D341Med (cell line): ENCODE data around the gene HCAR2.
A peak's percentile ranks its signal among the peaks of the same experiment; 100 is the strongest.
"Not testable (repeated sequence)": the region's sequence is repeated elsewhere in the genome, so short reads cannot be mapped to it uniquely, and the experiment has no call there.

ENCODE experiments used
- DNase-seq: peaks from one replicate; pipeline ENCODE4 v3.0.0; 2012; ENCODE audit warnings: low spot score

Gene HCAR2

GRCh38 chr12:122702890-122703611 is at the start of gene HCAR2:
Gene HCAR2 (minus strand): TSS chr12:122703357. CDS start chr12:122703283, 74 bp downstream.
- DNase-seq, result not testable (repeated sequence)

GRCh38 chr12:122752464-122753318 is 49.5 kb upstream of the HCAR2 start, which contains the start of gene DENR:
Gene DENR (plus strand): TSS chr12:122752824. CDS start chr12:122753702, 878 bp downstream.
- peak; percentile 99 for DNase-seq

- DNase-seq, result not testable (repeated sequence)
Observed at GRCh38 chr12:122750781-122751515, 47.8 kb upstream of the HCAR2 start.

- DNase-seq, result no peak
Observed at GRCh38 chr12:122749569-122750332, 46.6 kb upstream of the HCAR2 start.

- no peak for DNase-seq
Observed at GRCh38 chr12:122747224-122748135, 44.3 kb upstream of the HCAR2 start.

- DNase-seq, result no peak
Observed at GRCh38 chr12:122743895-122744525, 40.9 kb upstream of the HCAR2 start.

- no peak for DNase-seq
Observed at GRCh38 chr12:122740351-122740750, 37.2 kb upstream of the HCAR2 start.

- no peak for DNase-seq
Observed at GRCh38 chr12:122738571-122738970, 35.4 kb upstream of the HCAR2 start.

- no peak for DNase-seq
Observed at GRCh38 chr12:122732611-122733010, 29.5 kb upstream of the HCAR2 start.

GRCh38 chr12:122732170-122732569 is 29.0 kb upstream of the HCAR2 start:
- no peak for DNase-seq

- no peak for DNase-seq
Observed at GRCh38 chr12:122730215-122731014, 27.3 kb upstream of the HCAR2 start, which contains the start of gene HCAR1. Gene HCAR1 (minus strand): TSS chr12:122730844. CDS start chr12:122730339, 505 bp downstream.

GRCh38 chr12:122729583-122730214 is 26.5 kb upstream of the HCAR2 start:
- DNase-seq, result no peak

GRCh38 chr12:122726080-122726558 is 23.0 kb upstream of the HCAR2 start:
- DNase-seq, result no peak

- no peak for DNase-seq
Observed at GRCh38 chr12:122725452-122726079, 22.4 kb upstream of the HCAR2 start.

- no peak for DNase-seq
Observed at GRCh38 chr12:122724641-122725243, 21.6 kb upstream of the HCAR2 start.

- no peak for DNase-seq
Observed at GRCh38 chr12:122722387-122722786, 19.2 kb upstream of the HCAR2 start.

- no peak for DNase-seq
Observed at GRCh38 chr12:122721057-122721545, 17.9 kb upstream of the HCAR2 start.
